SH-SY5Y (cell line): Measurements from ENCODE around the gene TMEM203.

Experiments used
- GATA2 ChIP-seq: IDR thresholded peaks from 2 replicates; pipeline ENCODE4 v1.6.1; 2011; ENCODE audit warnings: mild to moderate bottlenecking, low read depth, low read length
- GATA3 ChIP-seq: IDR thresholded peaks from 2 replicates; pipeline ENCODE4 v1.6.1; 2011; ENCODE audit warnings: low read depth, mild to moderate bottlenecking, low read length, moderate library complexity

GRCh38 chr9:137163805-137164204 lies 41.6 kb downstream of the TMEM203 start:
- no peak for TF ChIP-seq GATA3
- TF ChIP-seq GATA2, result no peak
